HepG2 (cell line): ENCODE data around the gene NNAT. TPM values are rescaled to one million over a fixed set of nuclear protein-coding genes. Genes with fewer than 3 reads are reported as not detected.
A peak's percentile ranks its signal among the peaks of the same experiment; 100 is the strongest.

Source experiments
- ATAC-seq: fragments of 200-7000 bp; cut with Tn5 transposase; 3 replicates; pipeline ENCODE4 v1.9.1; 2020; ENCODE audit warnings: mild to moderate bottlenecking, moderate library complexity
- BruUV-seq: library from RNA; stranded (reverse); fragments of 400-500 nt; replicated peaks from 2 replicates; lab custom pipeline; 2021; lab: Mats Ljungman, UMichigan
- CTCF ChIA-PET: fragments of 300-600 bp; formaldehyde crosslinking; extraction: SDS; loops from one replicate; lab custom pipeline; 2021; ENCODE audit warnings: low total read pairs, inconsistent platforms, low intra/inter-chr PET ratio; lab: Yijun Ruan, JAX
- POLR2A ChIA-PET: fragments of 350-600 bp; sonication (Branson Sonifier 250); formaldehyde crosslinking; loops from one replicate; lab custom pipeline; 2020; ENCODE audit warnings: antibody characterized with exemption, inconsistent platforms; lab: Yijun Ruan, JAX
- DNase-seq: peaks from one replicate; pipeline ENCODE4 v3.0.0-alpha.2; 2015; ENCODE audit warnings: low spot score
- FAIRE-seq: peaks from 3 replicates; lab custom pipeline; 2011; peaks lifted over from hg19 to GRCh38; lab: Jason Lieb, UNC
- H2AFZ ChIP-seq: one replicate; pipeline ENCODE4 v1.6.1; 2011; ENCODE audit warnings: low read length, inconsistent platforms
- H3K27ac ChIP-seq: fragments of 300-600 bp; 3 replicates; pipeline ENCODE4 v1.8.0; 2011; ENCODE audit warnings: mixed run types, mild to moderate bottlenecking, mixed read lengths, low read length, inconsistent platforms; ENCODE audit not compliant: insufficient read depth; ENCODE audit errors: extremely low read length
- H3K27me3 ChIP-seq, 2 experiments: fragments of 200-600 bp in 1 of 2; 2 replicates in 1 of 2; 3 replicates in 1 of 2; pipeline versions ENCODE4 v1.6.0 to v1.8.0; 2011; ENCODE audit warnings: low read length in 2 of 2, mild to moderate bottlenecking in 2 of 2, moderate library complexity in 2 of 2, inconsistent platforms in 1 of 2; ENCODE audit not compliant: insufficient read depth in 2 of 2, control insufficient read depth in 1 of 2
- H3K36me3 ChIP-seq, 2 experiments: fragments of 200-600 bp in 1 of 2; replicated peaks in 1 of 2; 2 replicates in 1 of 2; 3 replicates in 1 of 2; pipeline versions ENCODE4 v1.5.1 to v1.8.0; 2011; ENCODE audit warnings: low read length in 2 of 2, inconsistent platforms in 1 of 2; ENCODE audit not compliant: insufficient read depth in 2 of 2, control insufficient read depth in 1 of 2
- H3K4me1 ChIP-seq: 2 replicates; pipeline ENCODE4 v1.5.1; 2012; ENCODE audit warnings: low read length, inconsistent platforms; ENCODE audit not compliant: insufficient read depth
- H3K4me2 ChIP-seq: 2 replicates; pipeline ENCODE4 v1.6.0; 2011; ENCODE audit warnings: low read depth, low read length, inconsistent platforms
- H3K4me3 ChIP-seq, 3 experiments: fragments of 200-600 bp in 1 of 3; sonication (generic), shearing (Covaris generic) in 1 of 3; replicated peaks in 1 of 3; 2 replicates each; pipeline ENCODE4 v1.5.1; 2011 to 2016; ENCODE audit warnings: low read length in 3 of 3, inconsistent platforms in 2 of 3, low read depth in 2 of 3, mild to moderate bottlenecking in 2 of 3, control low read depth in 1 of 3, mixed read lengths in 1 of 3; ENCODE audit not compliant: insufficient read depth in 1 of 3
- H3K79me2 ChIP-seq: one replicate; pipeline ENCODE4 v1.6.1; 2011; ENCODE audit warnings: low read length, inconsistent platforms; ENCODE audit not compliant: insufficient read depth
- H3K9ac ChIP-seq: 2 replicates; pipeline ENCODE4 v1.6.0; 2011; ENCODE audit warnings: mild to moderate bottlenecking, low read depth, low read length, inconsistent platforms; ENCODE audit not compliant: insufficient read depth
- H3K9me3 ChIP-seq: 2 replicates; pipeline ENCODE4 v1.5.1; 2012; ENCODE audit warnings: mild to moderate bottlenecking, low read length
- H4K20me1 ChIP-seq: 2 replicates; pipeline ENCODE4 v1.6.0; 2011; ENCODE audit warnings: inconsistent platforms, mild to moderate bottlenecking, low read length, moderate library complexity; ENCODE audit not compliant: insufficient read depth
- NRL ChIP-seq: sonication (generic); formaldehyde crosslinking; IDR thresholded peaks from 2 replicates; pipeline ENCODE4 v1.5.0; 2020; ENCODE audit warnings: missing genetic modification reagents, mild to moderate bottlenecking, moderate library complexity, borderline replicate concordance
- TEAD3 ChIP-seq: optimal IDR thresholded peaks from 2 replicates; pipeline ENCODE3; 2016; ENCODE audit warnings: borderline replicate concordance
- YEATS4 ChIP-seq: sonication (generic); formaldehyde crosslinking; IDR thresholded peaks from 2 replicates; pipeline ENCODE4 v1.4.0; 2020; ENCODE audit warnings: missing genetic modification reagents, borderline replicate concordance
- ZBTB40 ChIP-seq, 2 experiments: fragments of 450-650 bp in 1 of 2; sonication (generic) in 1 of 2; formaldehyde crosslinking in 1 of 2; IDR thresholded peaks; 2 replicates each; pipeline versions ENCODE4 v1.6.1 to v1.8.0; 2016 to 2022; ENCODE audit warnings: antibody characterized with exemption in 1 of 2, mild to moderate bottlenecking in 1 of 2, missing genetic modification reagents in 1 of 2
- WGBS: methylation state at CpG from one replicate; pipeline ENCODE4 v1.1.6; 2017; ENCODE audit warnings: low lambda C conversion rate; 5-methylcytosine and 5-hydroxymethylcytosine counted together
- in situ Hi-C: cut with HindIII; loops from 2 replicates; pipeline ENCODE4 v1.10.0; 2017; ENCODE audit warnings: low pct_unique_long_range_greater_than_20kb; ENCODE audit not compliant: extremely low pct_ligation_motif_present
- intact Hi-C: fragments of 100-400 bp; cut with micrococcal nuclease; formaldehyde crosslinking; loops from one replicate; pipeline ENCODE4 v1.10.0; 2022; ENCODE audit not compliant: unreplicated experiment
- polyA plus RNA-seq, 8 experiments: library from polyadenylated mRNA; depleted of rRNA in 3 of 8; stranded (reverse) in 7 of 8; unstranded in 1 of 8; fragments of >200 nt; fragmentation: Illumina TruSeq in 4 of 8; extraction: Trizol in 4 of 8; gene quantifications; 2 replicates each; pipeline versions ENCODE4 v1.2.1 to v1.2.3, GENCODE V29; 2011 to 2016; ENCODE audit warnings: low read depth in 4 of 8, missing spikeins in 1 of 8, mixed read lengths in 1 of 8; ENCODE audit not compliant: insufficient read depth in 1 of 8
- total RNA-seq, 5 experiments: library from RNA; depleted of rRNA; stranded (reverse); fragments of >200 nt; fragmentation: Illumina TruSeq; extraction: Trizol; gene quantifications; 2 replicates each; pipeline ENCODE4 v1.2.3, GENCODE V29; 2016; ENCODE audit warnings: low read depth in 1 of 5

The NNAT gene
- total and polyA plus RNA-seq, 2 of the 13 experiments (the other 11 are each of a cell fraction or from before 2014, with no cell fraction given) = not detected

- in situ Hi-C loops = no loop called here
- Histone ChIP-seq H3K9me3 (no peaks in the 10 kb centered on the region), H3K79me2 (peaks cover 75% of the 10 kb centered on the region), H3K27me3 (no peaks in the 10 kb centered on the region), H3K4me1 (peaks cover 54% of the 10 kb centered on the region), H3K36me3 (peaks cover 11 to 37% of the 10 kb centered on the region in 2 experiments), H3K9ac (no peak overlapping the region), H2AFZ (no peak overlapping the region), H3K4me2 (no peak overlapping the region), H3K27ac (no peak overlapping the region), H4K20me1 (peaks cover 42% of the 10 kb centered on the region), H3K4me3 (no peak overlapping the region)
- FAIRE-seq (no peak), DNase-seq (no peak), ATAC-seq (no peak)
- POLR2A ChIA-PET = interaction anchor here (1.5 to 1.8 kb wide), 2 partner anchors 8 to 15 kb away, joined by 6 read pairs; no protein-coding TSS in a partner anchor
- intact Hi-C loops = no loop called here
- CTCF ChIA-PET = no interaction called here
- BruUV-seq = no TSS peak
- 96% methylated on average over 24 of the region's 24 CpGs for WGBS
- no peak for TF ChIP-seq ZBTB40 (IDR thresholded peaks at IDR 0.05)
- no peak for TF ChIP-seq ZBTB40 (CRISPR knock-in tag; IDR thresholded peaks at IDR 0.05)
- TF ChIP-seq TEAD3 (CRISPR knock-in tag) = peak; percentile 31
- TF ChIP-seq YEATS4 (CRISPR knock-in tag) = 0 out of 2 replicates have a peak, but pooled peaks have one; percentile 11
- TF ChIP-seq NRL (CRISPR knock-in tag) = peak; percentile 14; the same call in 1 of the 2 replicates
These were observed 563 bp upstream of the NNAT start for GRCh38 chr20:37520419-37520955.
